ENCODE data around the gene EVA1A.

Gene EVA1A

GRCh38 chr2:75521225-75521872 lies 39.4 kb downstream of the EVA1A start:
- Histone ChIP-seq H2AFZ (ENCODE audit: low read length) (no peak overlapping the region), H3K9me3 (ENCODE audit: insufficient read depth, low read depth, low read length) (no peaks in the 10 kb centered on the region), H3K27me3 (ENCODE audit: insufficient read depth, low read length, poor library complexity, severe bottlenecking) (no peaks in the 10 kb centered on the region), H3K79me2 (ENCODE audit: insufficient read depth, low read length) (no peaks in the 10 kb centered on the region), H4K20me1 (ENCODE audit: insufficient read depth, low read length, poor library complexity, severe bottlenecking) (no peaks in the 10 kb centered on the region), H3K9ac (ENCODE audit: low read depth, low read length, poor library complexity, severe bottlenecking) (no peak overlapping the region), H3K36me3 (ENCODE audit: insufficient read depth, low read length) (no peaks in the 10 kb centered on the region), H3K4me1 (ENCODE audit: insufficient read depth, low read length, poor library complexity, severe bottlenecking) (no peaks in the 10 kb centered on the region), H3K4me3 (ENCODE audit: low read length, poor library complexity, severe bottlenecking) (no peak overlapping the region), H3K9me2 (replicated peaks; ENCODE audit: low read depth, low read length) (no peaks in the 10 kb centered on the region), H3K4me2 (ENCODE audit: low read depth, low read length, poor library complexity, severe bottlenecking) (no peak overlapping the region), H3F3A (ENCODE audit: low read depth) (no peaks in the 10 kb centered on the region)
- TF ChIP-seq CTCF (conservative IDR thresholded peaks at IDR 0.05; ENCODE audit: low read length) (no peak), EZH2phosphoT487 (IDR thresholded peaks at IDR 0.05; ENCODE audit: borderline replicate concordance) (no peak)

DNA sequence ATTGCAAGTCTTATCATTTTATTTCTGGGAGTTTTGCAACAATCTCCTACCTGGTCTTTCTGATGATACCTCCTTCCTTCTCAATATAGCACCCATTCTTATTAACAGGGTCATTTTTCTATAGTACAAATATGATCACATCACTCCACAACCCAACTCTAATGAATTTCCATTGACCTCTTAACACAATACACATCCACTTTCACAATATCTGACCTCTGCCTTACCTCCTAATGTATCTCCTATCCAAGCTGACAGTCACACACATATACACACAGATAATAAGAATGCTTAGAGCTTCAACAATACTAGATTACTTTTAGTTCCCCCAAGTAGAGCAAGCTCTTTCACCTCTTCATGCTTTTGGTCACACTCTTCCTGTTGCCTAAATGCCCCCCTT lies 40.9 kb downstream of the EVA1A start:
- Histone ChIP-seq H3K9ac (ENCODE audit: low read depth, low read length, poor library complexity, severe bottlenecking) (no peak overlapping the region), H3K4me2 (ENCODE audit: low read depth, low read length, poor library complexity, severe bottlenecking) (no peak overlapping the region), H3K36me3 (ENCODE audit: insufficient read depth, low read length) (no peaks in the 10 kb centered on the region), H3F3A (ENCODE audit: low read depth) (no peaks in the 10 kb centered on the region), H2AFZ (ENCODE audit: low read length) (no peak overlapping the region), H4K20me1 (ENCODE audit: insufficient read depth, low read length, poor library complexity, severe bottlenecking) (no peaks in the 10 kb centered on the region), H3K9me3 (ENCODE audit: insufficient read depth, low read depth, low read length) (no peaks in the 10 kb centered on the region), H3K9me2 (replicated peaks; ENCODE audit: low read depth, low read length) (no peaks in the 10 kb centered on the region), H3K27me3 (ENCODE audit: insufficient read depth, low read length, poor library complexity, severe bottlenecking) (no peaks in the 10 kb centered on the region), H3K79me2 (ENCODE audit: insufficient read depth, low read length) (no peaks in the 10 kb centered on the region), H3K4me1 (ENCODE audit: insufficient read depth, low read length, poor library complexity, severe bottlenecking) (no peaks in the 10 kb centered on the region), H3K4me3 (ENCODE audit: low read length, poor library complexity, severe bottlenecking) (no peak overlapping the region)
- TF ChIP-seq EZH2phosphoT487 (IDR thresholded peaks at IDR 0.05; ENCODE audit: borderline replicate concordance), result no peak
- TF ChIP-seq CTCF (conservative IDR thresholded peaks at IDR 0.05; ENCODE audit: low read length), result no peak

DNA sequence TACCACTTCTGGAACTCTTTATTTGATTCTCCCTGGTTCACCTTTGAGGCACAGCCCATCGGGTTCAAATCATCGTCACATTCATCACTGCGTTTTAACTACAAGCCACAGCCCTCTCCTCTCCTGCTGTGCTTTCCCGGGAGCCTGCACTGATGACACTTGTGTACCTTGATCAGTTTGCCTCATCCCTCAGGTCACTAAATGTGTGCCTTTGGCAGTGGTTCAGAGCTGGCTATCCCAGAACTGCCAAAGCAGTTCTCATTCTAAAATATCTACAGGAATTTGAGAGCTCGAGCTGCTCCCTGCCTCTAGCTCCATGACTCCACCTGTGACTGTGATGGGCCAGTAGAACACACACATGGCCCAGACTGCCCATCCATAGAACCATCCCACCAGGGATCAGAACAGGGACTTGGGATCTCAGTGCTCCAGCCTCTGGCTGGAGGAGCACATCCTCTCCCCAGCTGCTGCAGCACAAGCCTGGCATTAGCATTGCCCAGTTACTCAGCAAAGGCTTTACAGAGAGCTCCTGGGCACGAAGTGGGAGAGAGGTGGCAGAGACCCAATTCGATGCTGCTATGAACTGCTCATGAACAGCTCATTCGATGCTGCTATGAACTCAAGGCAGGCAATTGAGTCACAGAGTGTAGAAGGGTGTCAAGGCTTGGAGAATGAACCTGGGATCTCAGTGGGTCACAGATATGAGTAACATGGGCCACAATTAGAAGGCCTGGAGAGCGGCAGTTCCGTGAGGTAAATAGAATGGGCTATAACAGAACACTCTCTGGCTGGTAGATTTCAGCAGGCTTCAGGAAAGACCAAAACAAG lies 41.9 kb downstream of the EVA1A start:
- no peaks in the 10 kb centered on the region for H4K20me1 ChIP-seq (ENCODE audit: insufficient read depth, low read length, poor library complexity, severe bottlenecking)
- H3K36me3 ChIP-seq (ENCODE audit: insufficient read depth, low read length), result no peaks in the 10 kb centered on the region

More for the DNA sequence above, 41.9 kb downstream of the EVA1A start:
- Histone ChIP-seq H3K79me2 (ENCODE audit: insufficient read depth, low read length) (no peaks in the 10 kb centered on the region), H3K9me2 (replicated peaks; ENCODE audit: low read depth, low read length) (no peaks in the 10 kb centered on the region), H3K4me2 (ENCODE audit: low read depth, low read length, poor library complexity, severe bottlenecking) (no peak overlapping the region), H3K9me3 (ENCODE audit: insufficient read depth, low read depth, low read length) (no peaks in the 10 kb centered on the region), H3K9ac (ENCODE audit: low read depth, low read length, poor library complexity, severe bottlenecking) (no peak overlapping the region), H3K4me1 (ENCODE audit: insufficient read depth, low read length, poor library complexity, severe bottlenecking) (no peaks in the 10 kb centered on the region), H3K27me3 (ENCODE audit: insufficient read depth, low read length, poor library complexity, severe bottlenecking) (no peaks in the 10 kb centered on the region), H2AFZ (ENCODE audit: low read length) (no peak overlapping the region), H3F3A (ENCODE audit: low read depth) (no peaks in the 10 kb centered on the region), H3K4me3 (ENCODE audit: low read length, poor library complexity, severe bottlenecking) (no peak overlapping the region)
- TF ChIP-seq EZH2phosphoT487 (IDR thresholded peaks at IDR 0.05; ENCODE audit: borderline replicate concordance) (no peak), CTCF (conservative IDR thresholded peaks at IDR 0.05; ENCODE audit: low read length) (no peak)
